Measurements from ENCODE around the gene BAG3.

BAG3 gene

DNA sequence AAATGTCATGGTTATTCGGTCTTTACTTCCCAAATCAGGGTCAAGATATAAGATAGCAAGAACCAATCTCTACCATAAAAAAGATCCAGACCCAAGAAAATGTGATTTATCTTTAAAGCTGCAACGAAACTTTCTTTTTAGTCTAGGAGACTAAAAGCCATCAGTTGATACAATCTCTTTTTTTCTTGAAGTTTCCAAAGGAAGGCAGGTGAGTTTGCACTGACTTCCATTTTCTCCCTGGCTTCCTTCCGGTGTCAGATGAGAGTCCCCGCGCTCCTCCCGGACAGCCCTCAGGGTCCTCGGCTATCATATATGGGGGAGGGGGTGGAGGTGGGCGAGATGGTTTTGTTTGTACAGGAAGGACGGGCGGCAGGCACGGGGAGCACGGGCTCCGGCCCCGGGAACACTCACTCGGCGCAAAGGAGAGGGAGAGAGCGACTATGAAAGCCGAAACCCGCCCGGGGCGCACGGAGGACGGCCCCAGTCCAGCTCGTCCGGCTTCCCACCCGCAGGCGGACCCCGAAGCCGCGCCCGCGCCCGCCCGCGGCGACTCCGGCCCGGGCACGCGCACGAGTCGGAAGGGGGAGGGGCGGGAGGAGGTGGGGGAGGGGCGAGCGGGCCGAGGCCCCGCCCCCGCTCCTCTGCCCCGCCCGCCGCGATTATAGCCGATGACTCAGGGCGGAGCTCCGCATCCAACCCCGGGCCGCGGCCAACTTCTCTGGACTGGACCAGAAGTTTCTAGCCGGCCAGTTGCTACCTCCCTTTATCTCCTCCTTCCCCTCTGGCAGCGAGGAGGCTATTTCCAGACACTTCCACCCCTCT is at the start of gene BAG3:
Gene BAG3 (plus strand): TSS at position 689 of the 822 bp plus-strand sequence. CDS start 296 bp downstream, outside the sequence.
- TF ChIP-seq, protein P1, sequence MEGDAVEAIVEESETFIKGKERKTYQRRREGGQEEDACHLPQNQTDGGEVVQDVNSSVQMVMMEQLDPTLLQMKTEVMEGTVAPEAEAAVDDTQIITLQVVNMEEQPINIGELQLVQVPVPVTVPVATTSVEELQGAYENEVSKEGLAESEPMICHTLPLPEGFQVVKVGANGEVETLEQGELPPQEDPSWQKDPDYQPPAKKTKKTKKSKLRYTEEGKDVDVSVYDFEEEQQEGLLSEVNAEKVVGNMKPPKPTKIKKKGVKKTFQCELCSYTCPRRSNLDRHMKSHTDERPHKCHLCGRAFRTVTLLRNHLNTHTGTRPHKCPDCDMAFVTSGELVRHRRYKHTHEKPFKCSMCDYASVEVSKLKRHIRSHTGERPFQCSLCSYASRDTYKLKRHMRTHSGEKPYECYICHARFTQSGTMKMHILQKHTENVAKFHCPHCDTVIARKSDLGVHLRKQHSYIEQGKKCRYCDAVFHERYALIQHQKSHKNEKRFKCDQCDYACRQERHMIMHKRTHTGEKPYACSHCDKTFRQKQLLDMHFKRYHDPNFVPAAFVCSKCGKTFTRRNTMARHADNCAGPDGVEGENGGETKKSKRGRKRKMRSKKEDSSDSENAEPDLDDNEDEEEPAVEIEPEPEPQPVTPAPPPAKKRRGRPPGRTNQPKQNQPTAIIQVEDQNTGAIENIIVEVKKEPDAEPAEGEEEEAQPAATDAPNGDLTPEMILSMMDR (conservative IDR thresholded peaks at IDR 0.05; ENCODE audit: low read length): no peak
- peak; percentile 94 for DNase-seq (ENCODE audit: low read depth)
- peak within 1 kb of the TSS; percentile 91 for H3K4me3 ChIP-seq (ENCODE audit: low read length)

- TF ChIP-seq, protein P1 (conservative IDR thresholded peaks at IDR 0.05; ENCODE audit: low read length): peak; percentile 64
- peak; percentile 15 for DNase-seq (ENCODE audit: low read depth)
- H3K4me3 ChIP-seq (ENCODE audit: low read length): no peak overlapping the region
These were observed 48.7 kb upstream of the BAG3 start for GRCh38 chr10:119602241-119603095.

DNA sequence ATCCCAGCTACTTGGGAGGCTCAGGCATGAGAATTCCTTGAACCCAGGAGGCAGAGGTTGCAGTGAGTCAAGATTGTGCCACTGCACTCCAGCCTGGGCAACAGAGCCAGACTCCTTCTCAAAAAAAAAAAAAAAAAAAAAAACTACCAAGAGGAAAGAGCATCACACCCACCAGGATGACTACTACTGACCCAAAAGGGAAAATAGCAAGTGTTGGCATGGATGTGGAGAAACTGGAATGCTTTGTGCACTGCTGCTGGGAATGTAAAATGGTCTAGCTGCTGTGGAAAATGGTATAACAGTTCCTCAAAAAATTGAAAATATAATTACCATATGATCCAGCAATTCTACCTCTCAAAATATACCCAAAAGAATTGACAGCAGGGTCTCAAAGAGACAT is 46.7 kb upstream of the BAG3 start:
- TF ChIP-seq, protein P1 (conservative IDR thresholded peaks at IDR 0.05; ENCODE audit: low read length): no peak
- DNase-seq (ENCODE audit: low read depth): no peak
- no peak overlapping the region for H3K4me3 ChIP-seq (ENCODE audit: low read length)

DNA sequence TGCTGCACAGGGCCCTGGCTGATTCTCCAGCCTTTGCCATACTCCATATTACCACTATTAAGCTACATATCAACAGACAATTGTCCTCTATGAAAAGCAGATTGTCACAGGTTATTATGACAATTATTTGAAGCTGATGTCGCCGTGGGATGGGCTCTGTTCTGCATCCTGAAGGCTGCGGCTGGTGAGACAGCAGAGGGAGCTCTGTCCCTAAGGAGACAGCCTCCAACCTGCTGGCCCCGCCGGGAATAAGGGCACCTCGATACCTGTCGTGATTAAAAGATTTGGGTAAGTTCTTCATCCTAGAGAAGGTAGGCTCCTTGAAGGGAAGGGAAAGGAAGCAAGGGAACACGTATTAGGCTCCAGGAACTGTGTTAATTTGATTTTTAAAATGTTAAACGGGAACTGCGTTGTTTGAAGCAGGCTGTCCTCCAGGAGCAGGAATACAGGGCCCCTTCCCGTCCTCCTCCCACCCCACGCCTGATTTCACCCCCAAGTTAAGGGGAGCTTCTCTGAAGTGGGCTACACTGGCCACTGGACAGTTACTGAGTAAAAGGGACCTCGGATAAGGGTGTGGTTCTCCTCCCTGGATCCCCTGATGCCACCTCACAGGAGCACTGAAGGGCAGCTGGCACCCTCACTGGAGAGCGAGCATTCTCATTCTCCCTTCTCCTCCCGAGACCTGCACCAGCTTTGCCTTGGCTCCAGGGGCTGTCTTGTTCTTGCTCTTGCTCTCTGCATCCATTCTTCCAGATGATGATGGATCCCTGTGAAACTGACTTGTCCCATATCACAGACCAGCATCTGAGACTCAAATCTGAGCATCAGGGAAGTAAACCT is 42.6 kb upstream of the BAG3 start:
- no peak overlapping the region for H3K4me3 ChIP-seq (ENCODE audit: low read length)
- DNase-seq (ENCODE audit: low read depth): peak; percentile 27
- TF ChIP-seq, protein P1 (conservative IDR thresholded peaks at IDR 0.05; ENCODE audit: low read length): peak; percentile 64

- H3K4me3 ChIP-seq (ENCODE audit: low read length): no peak overlapping the region
- DNase-seq (ENCODE audit: low read depth): no peak
- TF ChIP-seq, protein P1 (conservative IDR thresholded peaks at IDR 0.05; ENCODE audit: low read length): no peak
These were observed 41.7 kb upstream of the BAG3 start for GRCh38 chr10:119609516-119609915.

- DNase-seq (ENCODE audit: low read depth): no peak
- TF ChIP-seq, protein P1 (conservative IDR thresholded peaks at IDR 0.05; ENCODE audit: low read length): no peak
- no peak overlapping the region for H3K4me3 ChIP-seq (ENCODE audit: low read length)
These were observed 39.7 kb upstream of the BAG3 start for GRCh38 chr10:119611433-119611832.
